HG02610 (cell line): Measurements from ENCODE around the gene ANKRD13A.

Source experiments
- ATAC-seq: cut with Tn5 transposase; IDR thresholded peaks from one replicate; pipeline ENCODE4 v1.9.1; 2021; ENCODE audit warnings: mild to moderate bottlenecking, moderate library complexity; ENCODE audit not compliant: unreplicated experiment

ANKRD13A gene

GRCh38 chr12:109998904-109999648 lies at the start of gene ANKRD13A:
TSS of gene ANKRD13A (plus strand) at chr12:109999430. CDS start at chr12:109999689, 259 bp downstream.
- peak; percentile 56 for ATAC-seq

GRCh38 chr12:109950625-109951024 lies 48.6 kb upstream of the ANKRD13A start:
- no peak for ATAC-seq

DNA sequence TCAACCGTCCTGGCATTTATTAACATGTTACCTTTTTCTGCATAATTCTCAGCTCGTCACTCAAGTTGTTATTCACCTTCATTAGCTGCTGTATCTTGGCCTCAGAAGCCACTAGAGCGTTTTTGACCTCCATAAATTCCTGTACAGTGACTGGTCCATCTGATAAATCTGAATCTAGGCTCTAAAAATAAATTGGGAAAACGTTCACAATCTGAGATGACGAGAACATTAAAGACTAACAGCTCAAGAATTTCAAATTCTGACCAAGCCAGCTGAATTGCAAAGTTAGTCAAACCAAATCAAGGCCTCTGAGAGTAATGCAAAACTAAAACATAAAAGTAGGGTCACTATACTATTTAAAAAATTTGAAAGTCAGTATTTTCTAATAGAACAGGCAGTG lies 48.1 kb upstream of the ANKRD13A start:
- no peak for ATAC-seq

DNA sequence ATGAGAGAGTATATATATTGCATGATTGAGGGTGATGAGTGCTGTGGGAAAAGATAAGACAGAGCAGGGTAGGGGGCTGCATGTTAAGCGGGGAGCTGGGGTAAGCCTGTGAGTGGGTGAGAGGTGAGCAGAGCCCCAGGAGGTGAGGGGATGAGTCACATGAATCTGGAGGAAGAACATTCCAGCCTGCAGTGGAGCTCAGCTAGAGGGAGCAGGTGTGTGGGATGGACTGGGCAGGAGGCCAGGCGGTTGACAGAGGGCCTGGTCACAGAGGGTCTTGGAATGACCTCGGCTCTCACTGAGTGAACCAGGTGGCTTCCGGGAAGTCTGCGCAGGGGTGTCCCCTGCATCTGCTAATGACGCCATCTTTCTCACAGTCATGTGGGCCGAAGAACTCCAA lies 47.5 kb upstream of the ANKRD13A start:
- ATAC-seq: no peak

- ATAC-seq: peak; percentile 67
Measured at GRCh38 chr12:109952160-109952858, 46.9 kb upstream of the ANKRD13A start.

DNA sequence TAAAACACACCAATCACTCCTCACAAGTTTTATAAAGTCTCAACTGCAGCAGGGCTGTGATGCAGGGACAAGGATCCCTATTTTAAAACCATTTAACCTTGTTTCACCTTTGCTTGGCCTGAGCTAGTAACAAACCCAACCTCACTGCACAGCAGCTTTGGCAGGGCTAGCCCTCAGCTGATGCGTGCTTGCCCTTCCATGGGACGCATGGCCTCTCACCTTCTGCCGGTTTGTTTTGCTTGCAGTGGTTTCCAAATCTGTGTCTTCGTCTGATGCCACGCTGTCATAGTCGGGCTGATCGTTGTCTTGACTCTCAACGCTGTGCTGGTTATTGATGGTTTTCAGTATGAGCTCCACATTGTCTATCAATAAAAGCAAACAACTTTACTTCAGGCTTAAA lies 46.4 kb upstream of the ANKRD13A start:
- no peak for ATAC-seq

- ATAC-seq: no peak
Measured at GRCh38 chr12:109953656-109954055, 45.6 kb upstream of the ANKRD13A start.

- ATAC-seq: no peak
Measured at GRCh38 chr12:109958374-109958773, 40.9 kb upstream of the ANKRD13A start.

DNA sequence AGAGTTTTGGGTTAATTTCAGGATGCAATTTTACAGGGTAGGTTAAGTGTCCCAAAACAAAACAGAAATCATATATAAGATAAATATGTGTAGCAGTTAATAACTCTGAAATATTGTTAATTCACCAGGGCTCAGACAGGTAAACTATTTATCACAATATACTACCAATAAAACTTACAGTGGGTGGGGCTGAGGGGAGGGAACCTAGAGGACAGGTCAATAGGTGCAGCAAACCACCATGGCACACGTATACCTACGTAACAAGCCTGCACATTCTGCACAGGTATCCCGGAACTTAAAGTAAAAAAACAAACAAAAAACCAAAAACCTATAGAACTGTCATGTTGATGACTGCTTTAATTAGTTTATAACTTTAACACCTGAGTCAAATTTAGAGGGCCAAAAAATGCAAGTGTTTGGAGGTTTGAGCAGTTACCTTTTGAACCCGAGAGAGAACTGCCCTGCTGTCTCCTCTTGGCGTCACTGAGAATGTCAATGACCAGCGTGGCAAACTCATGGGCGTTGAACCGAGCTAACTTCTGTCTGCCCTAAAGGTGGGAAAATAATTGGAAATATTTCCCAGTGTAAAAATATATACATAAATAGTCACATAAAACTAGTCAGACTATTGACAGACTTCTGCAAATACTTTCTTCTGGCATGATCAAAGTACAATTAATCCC lies 39.7 kb upstream of the ANKRD13A start:
- no peak for ATAC-seq

DNA sequence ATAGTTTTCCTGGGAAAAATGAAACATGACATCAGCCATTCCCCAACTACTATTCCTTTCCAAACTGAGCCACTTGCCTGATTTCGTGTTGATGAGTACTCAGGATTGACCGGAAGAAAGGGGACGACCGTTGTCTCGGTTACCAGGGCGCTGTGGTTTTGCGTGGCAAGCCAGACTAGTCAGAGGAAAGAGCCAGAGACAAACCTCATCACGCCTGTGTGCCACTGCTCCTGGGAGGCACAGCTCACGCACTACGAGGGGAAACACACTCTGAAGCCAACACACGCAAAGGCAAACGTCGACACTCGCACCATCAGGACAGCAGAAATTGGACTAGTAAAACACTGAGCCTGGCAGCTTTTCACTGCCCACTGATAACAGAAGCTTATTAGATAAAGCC lies 38.0 kb upstream of the ANKRD13A start:
- ATAC-seq: no peak

GRCh38 chr12:109961612-109962011 lies 37.6 kb upstream of the ANKRD13A start:
- no peak for ATAC-seq

DNA sequence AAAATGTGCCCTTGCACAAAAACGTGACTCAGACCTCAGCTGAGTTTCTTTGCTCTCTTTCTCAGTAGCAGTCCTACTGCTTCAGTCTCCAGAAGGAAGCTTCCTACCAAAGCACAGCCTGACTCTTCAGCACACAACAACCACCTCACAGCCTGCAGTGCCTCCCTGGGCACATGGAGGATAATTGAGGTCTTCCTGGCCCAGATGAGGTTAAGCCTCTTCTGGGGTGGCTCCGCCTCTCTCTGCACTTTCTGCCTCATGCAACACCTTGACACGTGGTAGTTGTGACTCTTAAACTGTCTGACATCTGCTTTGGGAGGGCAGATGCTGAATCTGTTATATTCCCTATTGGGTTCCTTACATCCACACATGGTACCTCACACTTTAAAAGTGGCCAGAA lies 36.8 kb upstream of the ANKRD13A start:
- no peak for ATAC-seq

GRCh38 chr12:109963330-109963729 lies 35.9 kb upstream of the ANKRD13A start:
- no peak for ATAC-seq

DNA sequence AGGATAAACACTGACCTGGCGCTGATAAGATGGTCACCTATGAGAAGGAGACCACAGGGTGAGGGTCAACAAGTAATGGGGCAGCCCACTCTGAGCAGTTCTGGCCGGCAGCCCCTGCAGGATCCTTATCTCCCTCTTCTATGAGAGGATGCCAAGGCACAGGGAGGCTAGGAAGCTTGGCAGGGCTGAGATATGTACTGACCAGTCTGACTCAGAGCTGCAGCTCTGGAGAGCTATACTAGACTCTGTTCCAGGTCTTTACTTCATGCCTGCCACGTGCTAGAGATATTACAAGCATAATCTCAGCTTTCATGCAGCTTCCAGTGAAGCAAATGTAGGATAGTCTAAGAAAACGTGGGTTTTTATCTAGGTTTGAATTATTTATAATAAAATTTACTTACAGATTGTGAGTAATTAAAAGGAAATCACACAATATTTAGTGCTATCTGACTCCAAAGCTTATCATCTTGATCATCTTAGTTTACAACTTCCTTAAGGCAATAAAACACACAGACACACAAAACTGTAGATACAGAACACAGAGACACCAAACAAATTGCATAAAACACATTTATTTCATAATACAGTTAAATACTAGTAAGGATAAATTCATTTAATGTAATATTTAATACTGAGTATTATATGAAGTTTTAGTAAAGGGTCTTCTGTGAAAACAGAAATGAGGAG lies 35.3 kb upstream of the ANKRD13A start:
- ATAC-seq: no peak

GRCh38 chr12:109966546-109966945 lies 32.7 kb upstream of the ANKRD13A start:
- ATAC-seq: no peak

GRCh38 chr12:109967383-109968031 lies 31.7 kb upstream of the ANKRD13A start:
- ATAC-seq: no peak

- ATAC-seq: no peak
Measured at GRCh38 chr12:109968032-109968420, 31.2 kb upstream of the ANKRD13A start.

GRCh38 chr12:109968801-109969200 lies 30.4 kb upstream of the ANKRD13A start:
- ATAC-seq: no peak

DNA sequence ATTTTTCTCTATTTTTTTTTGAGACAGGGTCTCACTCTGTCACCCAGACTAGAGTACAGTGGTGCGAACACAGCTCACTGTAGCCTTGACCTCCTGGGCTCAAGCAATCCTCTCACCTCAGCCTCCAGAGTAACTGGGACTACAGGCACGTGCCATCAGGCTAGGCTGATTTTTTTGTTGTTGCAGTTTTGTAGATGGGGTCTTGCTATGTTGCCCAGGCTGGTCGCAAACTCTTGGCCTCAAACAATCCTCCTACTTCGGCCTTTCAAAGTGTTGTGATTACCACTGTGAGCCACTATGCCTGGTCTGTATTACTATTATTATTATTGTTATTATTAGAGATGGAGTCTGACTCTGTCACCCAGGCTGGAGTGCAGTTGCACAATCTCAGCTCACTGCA lies 26.4 kb upstream of the ANKRD13A start:
- ATAC-seq: no peak

DNA sequence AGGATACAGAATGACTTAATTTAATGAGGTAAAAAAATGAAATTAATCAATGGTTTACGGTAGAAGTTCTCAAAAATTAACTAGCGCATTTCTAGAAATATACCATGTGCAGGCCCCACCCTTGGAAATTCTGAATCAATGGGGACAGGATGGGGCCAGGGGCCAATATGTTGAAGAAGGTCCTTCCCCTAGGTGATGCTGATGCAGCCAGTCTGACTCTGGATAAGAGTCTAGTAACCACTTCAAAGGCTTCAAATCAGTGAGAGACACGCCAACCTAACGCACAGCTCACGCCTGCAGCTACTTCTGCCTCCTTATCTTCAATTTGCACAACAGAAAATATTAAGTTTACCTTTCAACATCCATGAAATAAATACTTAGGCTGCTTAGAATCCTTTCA lies 17.9 kb upstream of the ANKRD13A start:
- no peak for ATAC-seq

- no peak for ATAC-seq
Measured at GRCh38 chr12:109982210-109982609, 17.0 kb upstream of the ANKRD13A start.
